ENCODE results near the gene SRD5A1. TPM values are rescaled to one million over a fixed set of nuclear protein-coding genes. Genes with fewer than 3 reads are reported as not detected.
"Not testable (repeated sequence)": the region's sequence is repeated elsewhere in the genome, so short reads cannot be mapped to it uniquely, and the experiment has no call there.

The SRD5A1 gene
- total RNA-seq, 1 donor from 2014 or later = 12.8 TPM

GRCh38 chr5:6656680-6657079 lies 23.4 kb downstream of the SRD5A1 start:
- TF ChIP-seq CTCF (IDR thresholded peaks at IDR 0.05; ENCODE audit: unreplicated experiment) = no peak
- H3K9me3 Mint-ChIP-seq = peaks cover 21% of the 10 kb centered on the region
- no peak for DNase-seq (ENCODE audit: low spot score in 2 of 2, unreplicated experiment in 2 of 2)
- H3K36me3 Mint-ChIP-seq = peaks cover 30% of the 10 kb centered on the region
- no peaks in the 10 kb centered on the region for H3K4me1 Mint-ChIP-seq
- H3K4me3 Mint-ChIP-seq = no peak overlapping the region
- no peak overlapping the region for H3K27ac Mint-ChIP-seq
- no peaks in the 10 kb centered on the region for H3K27me3 Mint-ChIP-seq (ENCODE audit: low read depth)

GRCh38 chr5:6659941-6660684 lies 26.9 kb downstream of the SRD5A1 start:
- Mint-ChIP-seq H3K9me3 (peaks cover 21% of the 10 kb centered on the region), H3K27me3 (ENCODE audit: low read depth) (no peaks in the 10 kb centered on the region), H3K36me3 (peaks cover 28% of the 10 kb centered on the region), H3K4me1 (no peaks in the 10 kb centered on the region), H3K27ac (no peak overlapping the region), H3K4me3 (no peak overlapping the region)
- TF ChIP-seq CTCF (IDR thresholded peaks at IDR 0.05; ENCODE audit: unreplicated experiment) = no peak
- no peak for DNase-seq (ENCODE audit: low spot score in 2 of 2, unreplicated experiment in 2 of 2)

GRCh38 chr5:6660688-6661087 lies 27.4 kb downstream of the SRD5A1 start:
- no peaks in the 10 kb centered on the region for H3K27me3 Mint-ChIP-seq (ENCODE audit: low read depth)
- H3K4me3 Mint-ChIP-seq = no peak overlapping the region
- no peak overlapping the region for H3K27ac Mint-ChIP-seq
- peaks cover 16% of the 10 kb centered on the region for H3K9me3 Mint-ChIP-seq
- TF ChIP-seq CTCF (IDR thresholded peaks at IDR 0.05; ENCODE audit: unreplicated experiment) = no peak
- peaks cover 23% of the 10 kb centered on the region for H3K36me3 Mint-ChIP-seq
- no peak for DNase-seq (ENCODE audit: low spot score in 2 of 2, unreplicated experiment in 2 of 2)
- H3K4me1 Mint-ChIP-seq = no peaks in the 10 kb centered on the region

- Mint-ChIP-seq H3K9me3 (peaks cover 6% of the 10 kb centered on the region), H3K27me3 (ENCODE audit: low read depth) (no peaks in the 10 kb centered on the region), H3K36me3 (peaks cover 12% of the 10 kb centered on the region), H3K4me3 (no peak overlapping the region), H3K4me1 (no peaks in the 10 kb centered on the region), H3K27ac (no peak overlapping the region)
- TF ChIP-seq CTCF (IDR thresholded peaks at IDR 0.05; ENCODE audit: unreplicated experiment) = no peak
- no peak for DNase-seq (ENCODE audit: low spot score in 2 of 2, unreplicated experiment in 2 of 2)
Observed at GRCh38 chr5:6666762-6667161, 33.5 kb downstream of the SRD5A1 start.

- H3K4me3 Mint-ChIP-seq = no peak overlapping the region
- H3K36me3 Mint-ChIP-seq = peaks cover 12% of the 10 kb centered on the region
- no peaks in the 10 kb centered on the region for H3K27me3 Mint-ChIP-seq (ENCODE audit: low read depth)
- H3K27ac Mint-ChIP-seq = no peak overlapping the region
- TF ChIP-seq CTCF (IDR thresholded peaks at IDR 0.05; ENCODE audit: unreplicated experiment) = no peak
- no peak for DNase-seq (ENCODE audit: low spot score in 2 of 2, unreplicated experiment in 2 of 2)
- peaks cover 7% of the 10 kb centered on the region for H3K9me3 Mint-ChIP-seq
- H3K4me1 Mint-ChIP-seq = no peaks in the 10 kb centered on the region
Observed at GRCh38 chr5:6667648-6668047, 34.4 kb downstream of the SRD5A1 start.

GRCh38 chr5:6668717-6669116 lies 35.5 kb downstream of the SRD5A1 start:
- not testable (repeated sequence) for H3K27me3 Mint-ChIP-seq (ENCODE audit: low read depth); H3K4me1 Mint-ChIP-seq; H3K4me3 Mint-ChIP-seq; DNase-seq (ENCODE audit: low spot score in 2 of 2, unreplicated experiment in 2 of 2); H3K27ac Mint-ChIP-seq
- peaks cover 18% of the 10 kb centered on the region for H3K9me3 Mint-ChIP-seq
- peaks cover 21% of the 10 kb centered on the region for H3K36me3 Mint-ChIP-seq
